Fibroblast of skin of left quadriceps (primary cell): Measurements from ENCODE around the gene LCN12.

Source experiments
- DNase-seq, 2 experiments: peaks; one replicate each; pipeline ENCODE4 v3.0.0-alpha.2; 2013; ENCODE audit warnings: low read depth in 2 of 2

LCN12 gene

GRCh38 chr9:136944519-136945332, 7.3 kb upstream of the LCN12 start, which contains the start of the genes C8G and FBXW5:
TSS of gene C8G (plus strand) at chr9:136945243. CDS start at chr9:136945321, 78 bp downstream.
TSS of gene FBXW5 (minus strand) at chr9:136944738. CDS start at chr9:136944083, 655 bp downstream.
- DNase-seq: peak; percentile 85 to 87

- no peak for DNase-seq
Measured at GRCh38 chr9:136945333-136946227, 6.5 kb upstream of the LCN12 start.

GRCh38 chr9:136946228-136947027, 5.6 kb upstream of the LCN12 start:
- DNase-seq: no peak

GRCh38 chr9:136947028-136947891, 4.8 kb upstream of the LCN12 start:
- DNase-seq: no peak

- DNase-seq: no peak
Measured at GRCh38 chr9:136947955-136948510, 4.0 kb upstream of the LCN12 start.

GRCh38 chr9:136949239-136949816, 2.7 kb upstream of the LCN12 start:
- no peak for DNase-seq

- DNase-seq: peak; percentile 40 to 45
Measured at GRCh38 chr9:136949817-136950655, 2.0 kb upstream of the LCN12 start.

- no peak for DNase-seq
Measured at GRCh38 chr9:136950656-136951276, 1.3 kb upstream of the LCN12 start.

GRCh38 chr9:136952321-136952850, 313 bp downstream of the LCN12 start:
- no peak for DNase-seq

- no peak for DNase-seq
Measured at GRCh38 chr9:136952876-136953770, 1.1 kb downstream of the LCN12 start.

- DNase-seq: no peak
Measured at GRCh38 chr9:136953771-136954269, 1.7 kb downstream of the LCN12 start.

GRCh38 chr9:136954270-136955083, 2.4 kb downstream of the LCN12 start:
- DNase-seq: no peak

- DNase-seq: no peak
Measured at GRCh38 chr9:136955202-136955942, 3.3 kb downstream of the LCN12 start.

- no peak for DNase-seq
Measured at GRCh38 chr9:136955943-136956335, 3.9 kb downstream of the LCN12 start.

- DNase-seq: no peak
Measured at GRCh38 chr9:136956604-136957003, 4.5 kb downstream of the LCN12 start.

- no peak for DNase-seq
Measured at GRCh38 chr9:136957461-136957860, 5.4 kb downstream of the LCN12 start.
